ENCODE data around the gene CIDEB. TPM values are rescaled to one million over a fixed set of nuclear protein-coding genes. Genes with fewer than 3 reads are reported as not detected.

Gene CIDEB
- total and polyA plus RNA-seq, 10 of the 15 experiments (the other 5 are each of a cell fraction or from before 2014, with no cell fraction given) = 0.34 to 6.3 (median 3.2) TPM

GRCh38 chr14:24297190-24297964 lies 10.4 kb downstream of the CIDEB start:
- no peak for FAIRE-seq
- DNase-seq (ENCODE audit: low read depth, low spot score) = no peak
- Histone ChIP-seq H3K9ac (ENCODE audit: control insufficient read depth, insufficient read depth, low read length) (peak overlapping the region; percentile 2; the same call in 1 of the 2 replicates), H3K27me3 (replicated peaks in 1 of 2; ENCODE audit: control insufficient read depth in 2 of 2, insufficient read depth in 2 of 2, low read length in 1 of 2) (no peaks in the 10 kb centered on the region), H3K4me1 (ENCODE audit: control insufficient read depth, insufficient read depth, low read length) (peaks cover 25% of the 10 kb centered on the region), H3K27ac (ENCODE audit: control insufficient read depth, insufficient read depth) (peak overlapping the region; percentile 27), H3K4me3 (no peak overlapping the region), H3K79me2 (ENCODE audit: control insufficient read depth, insufficient read depth, low read length) (peaks cover 23% of the 10 kb centered on the region), H4K20me1 (ENCODE audit: control insufficient read depth, insufficient read depth) (no peaks in the 10 kb centered on the region), H2AFZ (ENCODE audit: control insufficient read depth, low read depth, low read length) (peak overlapping the region; percentile 56), H3K4me2 (ENCODE audit: control insufficient read depth, insufficient read depth) (peak overlapping the region; percentile 31; the same call in 1 of the 2 replicates), H3K9me3 (replicated peaks; ENCODE audit: control insufficient read depth, insufficient read depth, low read length) (no peaks in the 10 kb centered on the region), H3K36me3 (ENCODE audit: control insufficient read depth in 2 of 2, insufficient read depth in 2 of 2, low read length in 1 of 2) (peaks cover 3 to 29% of the 10 kb centered on the region in 2 experiments; a peak in 2 of 4 replicates)
- SMC1A ChIA-PET (ENCODE audit: uncharacterized antibody, unreplicated experiment) = interaction anchor here (0.8 to 10.1 kb wide), 21 partner anchors 10 to 239 kb away, joined by 3 to 201 read pairs (median 6); partner anchors contain the start of genes CHMP4A, CIDEB, DCAF11 and IRF9
- BruUV-seq (replicated peaks) = no TSS peak
- in situ Hi-C loops (cut with MboI) (loop anchor here (5.0 kb wide), 1 partner anchor 55 kb away; the partner anchor contains the start of gene TINF2), intact Hi-C loops (cut with micrococcal nuclease; ENCODE audit: unreplicated experiment) (loop anchor here (1.0 to 5.0 kb wide), 8 partner anchors 18 to 283 kb away; partner anchors contain the start of genes IPO4, MDP1, PCK2 and PSME2)
- ATAC-seq = peak; percentile 47
- POLR2A ChIA-PET = interaction anchor here (0.8 to 9.0 kb wide), 14 partner anchors 10 to 239 kb away, joined by 3 to 118 read pairs (median 4); partner anchors contain the start of genes CHMP4A, CIDEB, MDP1 and RABGGTA
- CTCF ChIA-PET = interaction anchor here (0.6 to 13.4 kb wide), 33 partner anchors 11 to 692 kb away, joined by 3 to 368 read pairs (median 5); partner anchors contain the start of genes CHMP4A, CIDEB, DCAF11 and IPO4
- RAD21 ChIA-PET (ENCODE audit: unreplicated experiment) = interaction anchor here (1.0 to 7.8 kb wide), 20 partner anchors 10 to 239 kb away, joined by 3 to 231 read pairs (median 8); partner anchors contain the start of genes CHMP4A, CIDEB, DCAF11 and IPO4
- WGBS (ENCODE audit: insufficient coverage, insufficient replicate concordance, low lambda C conversion rate, missing lambda C conversion rate) = 28% methylated on average over 5 of the region's 5 CpGs
- TF ChIP-seq EGR1 (IDR thresholded peaks at IDR 0.05; ENCODE audit: borderline replicate concordance in 1 of 2, low read depth in 2 of 2, low read length in 2 of 2) (no peak), TCF12 (IDR thresholded peaks at IDR 0.05; ENCODE audit: low read depth, low read length) (no peak), STAT1 (conservative IDR thresholded peaks at IDR 0.05) (no peak), E2F8 (IDR thresholded peaks at IDR 0.05; ENCODE audit: low read depth, partially characterized antibody) (no peak), NRF1 (conservative IDR thresholded peaks at IDR 0.05; ENCODE audit: low read depth, low read length) (no peak), ATF7 (IDR thresholded peaks at IDR 0.05; ENCODE audit: low read depth) (no peak), IRF3 (IDR thresholded peaks at IDR 0.05) (no peak), BHLHE40 (IDR thresholded peaks at IDR 0.05; ENCODE audit: borderline replicate concordance in 1 of 2, low read depth in 2 of 2, low read length in 1 of 2) (no peak), MYC (IDR thresholded peaks at IDR 0.05; ENCODE audit: insufficient read depth, insufficient read length, insufficient replicate concordance, low read length, severe bottlenecking) (no peak), KDM1A (IDR thresholded peaks at IDR 0.05; ENCODE audit: borderline replicate concordance) (no peak), CBFB (IDR thresholded peaks at IDR 0.05; ENCODE audit: low read depth) (no peak), ESRRA (IDR thresholded peaks at IDR 0.05; ENCODE audit: low read length) (no peak), SMAD5 (IDR thresholded peaks at IDR 0.05; ENCODE audit: low read depth) (no peak), PAX5 (IDR thresholded peaks at IDR 0.05; ENCODE audit: borderline replicate concordance, low read depth, low read length) (no peak), ATF2 (IDR thresholded peaks at IDR 0.05; ENCODE audit: low read length) (0 out of 2 replicates have a peak, but pooled peaks have one; percentile 11), RAD21 (IDR thresholded peaks at IDR 0.05; ENCODE audit: insufficient read depth, low read depth, low read length) (peak; percentile 40; the same call in 1 of the 2 replicates)
